Bone marrow (tissue), 2 donors: Measurements from ENCODE around the gene ARTN.
A peak's percentile ranks its signal among the peaks of the same experiment; 100 is the strongest.

Source experiments
- DNase-seq, 2 donors: peaks; one replicate each; lab custom pipeline; 2025; lab: John Stamatoyannopoulos, UW

ARTN gene

DNA sequence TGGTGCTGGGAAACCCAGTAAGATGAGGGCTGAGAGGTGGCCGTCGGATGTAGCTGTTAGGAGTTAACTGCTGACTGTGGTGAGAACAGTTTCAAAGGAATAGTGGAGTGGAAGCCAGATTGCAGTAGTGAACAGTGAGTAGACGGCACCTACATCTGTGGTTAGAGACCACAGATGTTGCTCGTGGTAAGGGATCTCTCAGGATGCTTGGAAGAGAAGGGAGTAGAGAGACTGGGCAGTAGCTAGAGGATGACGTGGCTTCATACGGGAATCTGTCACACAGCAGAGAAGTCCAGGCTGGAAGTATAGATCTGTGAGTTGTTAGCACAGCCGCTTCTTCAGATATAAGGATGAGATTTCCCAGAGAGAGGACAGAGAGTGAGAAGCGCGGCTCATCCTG lies 7.8 kb upstream of the ARTN start:
- DNase-seq = no peak

GRCh38 chr1:43930168-43930948 lies 3.2 kb upstream of the ARTN start:
- DNase-seq = no peak

DNA sequence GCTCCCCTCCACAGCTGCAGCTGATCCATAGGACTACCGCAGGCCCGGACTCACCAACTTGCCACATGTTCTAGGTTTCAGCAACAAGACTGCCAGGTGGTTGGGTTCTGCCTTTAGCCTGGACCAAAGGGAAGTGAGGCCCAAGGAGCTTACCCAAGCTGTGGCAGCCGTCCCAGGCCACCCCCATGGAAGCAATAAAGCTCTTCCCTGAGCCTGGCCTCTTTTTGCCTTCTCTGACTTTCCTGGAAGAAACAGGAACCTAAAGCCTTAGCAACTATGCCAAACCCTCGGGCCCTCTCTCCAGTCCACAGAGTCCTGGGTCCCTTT lies 2.7 kb upstream of the ARTN start:
- no peak for DNase-seq

- DNase-seq = no peak
Observed at GRCh38 chr1:43931711-43932660, 1.6 kb upstream of the ARTN start.

GRCh38 chr1:43932786-43933385 lies 715 bp upstream of the ARTN start:
- DNase-seq = no peak

GRCh38 chr1:43934101-43934985 lies 742 bp downstream of the ARTN start:
- peak; percentile 23 to 51 for DNase-seq

DNA sequence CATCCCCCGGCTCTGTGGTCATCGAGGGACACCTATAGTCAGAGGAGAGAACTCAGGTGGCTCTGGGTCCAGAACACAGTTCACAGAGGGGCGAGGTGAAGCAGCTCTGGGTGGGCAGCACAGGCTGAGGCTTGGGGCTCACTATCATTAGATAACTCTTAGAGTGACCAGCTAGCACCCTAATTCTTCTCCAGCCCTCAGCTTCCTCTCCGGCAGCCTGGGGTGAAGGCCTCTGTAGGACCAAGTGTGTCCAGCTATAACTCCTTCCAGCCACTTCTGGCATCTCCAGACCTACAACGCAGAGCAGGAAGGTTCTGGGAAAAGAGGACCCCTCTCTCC lies 1.4 kb downstream of the ARTN start:
- DNase-seq = no peak

- no peak for DNase-seq
Observed at GRCh38 chr1:43935711-43936427, 2.3 kb downstream of the ARTN start.

GRCh38 chr1:43936431-43937151 lies 3.0 kb downstream of the ARTN start:
- peak in 1 of 2 donors; percentile 6 for DNase-seq

- DNase-seq = no peak
Observed at GRCh38 chr1:43937179-43937865, 3.7 kb downstream of the ARTN start.

DNA sequence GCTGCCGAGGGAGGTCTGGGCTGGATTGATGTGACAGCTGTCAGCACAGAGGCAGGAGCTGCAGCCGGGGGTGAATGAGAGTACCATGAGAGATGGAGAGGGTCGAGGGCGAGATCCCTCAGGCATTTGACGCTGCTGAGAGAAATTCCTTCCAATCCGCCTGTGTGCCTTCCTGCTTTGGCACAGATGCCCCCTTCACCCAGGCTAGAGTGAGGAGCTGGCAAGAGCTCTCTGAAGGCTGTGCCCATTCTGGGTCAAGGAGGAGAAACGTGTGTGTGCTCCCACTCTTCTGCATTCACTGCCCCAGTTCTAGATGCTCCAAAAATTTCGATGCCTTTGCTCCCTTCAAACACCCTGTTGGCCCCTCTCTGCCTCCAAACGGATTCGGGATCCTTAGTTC lies 4.8 kb downstream of the ARTN start:
- DNase-seq = no peak

DNA sequence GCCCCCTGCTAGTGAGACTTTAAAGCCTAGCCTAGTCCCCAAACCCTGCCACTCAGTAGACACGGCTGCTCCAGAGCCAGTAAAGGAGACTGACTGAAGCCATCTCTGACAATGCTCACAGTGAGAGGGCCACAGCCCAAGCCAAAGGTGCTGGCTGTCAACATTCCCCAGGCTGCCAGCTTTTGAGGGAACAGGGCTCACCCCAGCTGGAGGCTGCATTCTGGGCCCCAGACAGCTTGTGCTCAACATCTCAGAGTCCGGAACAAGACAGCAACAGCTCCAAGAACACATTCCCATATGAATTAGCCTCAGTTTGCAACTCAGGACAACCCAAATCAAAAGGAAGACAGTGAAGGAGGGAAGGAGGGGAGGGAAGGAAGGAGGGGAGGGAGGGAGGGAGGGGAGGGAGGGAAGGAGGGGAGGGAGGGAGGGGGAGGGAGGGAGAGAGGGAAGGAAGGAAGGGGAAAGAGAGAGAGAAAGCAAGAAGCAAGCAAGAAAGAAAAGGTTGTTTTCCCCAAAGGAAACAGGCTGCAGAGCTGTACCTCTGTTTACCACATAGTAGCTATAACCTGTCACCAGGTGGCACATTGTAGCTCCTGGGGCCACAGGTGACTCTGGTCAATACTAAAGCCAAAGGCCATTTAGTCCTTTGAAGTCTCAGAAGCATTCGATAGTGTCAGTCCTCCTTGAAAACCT lies 5.4 kb downstream of the ARTN start:
- DNase-seq = no peak

- no peak for DNase-seq
Observed at GRCh38 chr1:43942411-43942810, 8.8 kb downstream of the ARTN start.

GRCh38 chr1:43944860-43945259 lies 11.3 kb downstream of the ARTN start:
- DNase-seq = no peak

DNA sequence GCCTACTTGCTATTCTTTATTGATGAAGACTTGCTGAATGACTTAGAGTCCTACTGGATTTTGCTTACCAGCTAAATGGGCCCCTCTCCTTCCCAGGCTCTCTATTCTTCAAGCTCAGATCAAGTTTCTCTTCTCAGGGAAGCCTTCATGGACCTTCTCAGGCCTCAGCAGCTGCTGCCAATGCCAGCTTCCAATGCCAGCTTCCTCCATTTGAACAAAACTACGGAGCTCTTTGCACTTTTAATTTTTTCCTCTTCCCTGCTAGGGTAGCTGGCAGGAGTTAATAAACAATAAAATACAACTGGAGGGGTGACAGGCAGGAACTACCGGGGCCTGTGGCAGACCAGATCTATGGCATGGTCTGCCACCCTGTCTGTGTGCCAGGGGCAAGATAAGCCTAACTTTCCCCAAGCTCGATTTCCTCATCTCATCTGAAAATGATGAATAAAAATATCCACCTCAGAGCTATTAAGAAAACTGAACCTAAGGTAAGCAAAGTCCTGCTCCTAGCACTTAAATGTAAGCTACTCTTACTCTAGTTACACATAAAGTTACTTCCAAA lies 12.2 kb downstream of the ARTN start:
- DNase-seq = no peak

DNA sequence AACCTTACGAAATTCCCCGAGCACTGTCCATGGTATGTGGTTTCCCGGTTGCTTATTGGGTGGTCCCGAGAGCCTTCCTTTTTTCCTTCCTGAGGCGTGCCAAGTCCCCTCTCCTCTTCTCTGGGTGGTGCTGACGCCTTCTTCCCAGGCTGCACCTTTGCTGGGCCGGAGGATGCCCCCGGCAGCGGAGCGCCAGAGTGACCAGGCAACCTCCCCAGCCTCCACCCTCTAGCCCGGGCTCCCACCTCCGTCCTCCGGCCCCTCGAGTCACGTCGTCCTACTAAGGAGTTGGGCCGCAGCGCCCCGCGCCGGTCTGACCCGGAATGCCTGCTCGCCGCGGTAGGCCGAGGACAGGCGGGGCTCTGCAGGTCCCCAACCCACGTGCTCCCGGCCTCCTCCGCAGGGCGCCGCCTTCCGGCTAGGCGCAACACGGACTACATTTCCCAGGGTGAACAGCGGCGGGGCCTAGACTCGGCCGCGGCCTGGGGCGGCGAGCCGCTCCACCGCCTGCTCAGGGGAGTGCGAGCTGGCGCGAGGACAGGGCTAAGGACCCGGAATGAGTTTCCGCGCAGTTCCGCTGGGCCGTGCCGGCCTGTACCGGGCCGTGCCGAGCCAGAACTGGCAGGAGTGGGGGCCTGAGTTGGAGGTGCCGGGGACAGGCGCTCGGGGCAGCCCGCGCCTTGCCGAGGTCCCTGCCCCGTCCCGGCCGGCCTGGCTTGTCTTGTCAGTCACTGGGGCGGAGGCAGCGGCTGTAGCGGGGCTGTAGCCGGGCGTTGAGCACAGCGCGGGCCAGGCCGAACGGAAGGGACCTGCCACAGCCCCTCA lies 12.8 kb downstream of the ARTN start, which contains the start of gene IPO13:
TSS of gene IPO13 (plus strand) at position 715 of the 825 bp plus-strand sequence. CDS start 651 bp downstream, outside the sequence.
- DNase-seq = peak; percentile 90 to 95

GRCh38 chr1:43947061-43947873 lies 13.7 kb downstream of the ARTN start:
- DNase-seq = no peak
